ENCODE data around the gene C16orf74.

Gene C16orf74

DNA sequence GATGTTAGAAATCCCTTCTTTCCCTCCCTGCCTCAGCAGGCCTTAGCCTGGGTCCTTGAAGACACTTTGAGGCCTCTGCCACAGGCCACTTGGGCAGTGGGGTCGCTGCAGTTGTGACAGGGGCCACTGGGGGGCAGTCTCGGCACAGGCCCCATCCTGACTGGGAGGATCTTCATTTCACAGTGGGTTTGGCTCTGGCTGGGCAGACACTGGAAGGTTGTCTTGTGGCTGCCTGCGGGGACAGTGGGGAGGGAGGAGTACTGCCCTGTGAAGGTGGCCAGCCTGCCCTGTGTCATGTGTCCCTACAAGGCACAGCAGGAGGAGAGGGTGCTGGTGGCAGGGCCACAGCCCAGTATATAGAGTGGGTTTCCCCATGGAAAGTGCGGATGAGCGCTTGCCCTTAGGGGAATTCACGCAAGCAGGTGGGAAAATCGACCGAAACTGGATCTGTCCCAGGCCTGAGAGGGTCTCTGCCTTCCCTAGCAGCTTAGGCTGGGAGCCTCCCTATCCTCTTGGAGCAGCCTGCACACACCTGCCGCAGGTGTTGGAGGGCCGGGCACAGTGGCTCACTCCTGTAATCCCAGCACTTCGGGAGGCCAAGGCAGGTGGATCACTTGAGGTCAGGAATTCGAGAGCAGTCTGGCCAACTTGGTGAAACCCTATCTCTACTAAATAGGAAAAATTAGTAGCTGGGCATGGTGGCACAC, 90.9 kb downstream of the C16orf74 start:
- in situ Hi-C loops (cut with MboI; ENCODE audit: low sequenced_read_pairs) = no loop called here

DNA sequence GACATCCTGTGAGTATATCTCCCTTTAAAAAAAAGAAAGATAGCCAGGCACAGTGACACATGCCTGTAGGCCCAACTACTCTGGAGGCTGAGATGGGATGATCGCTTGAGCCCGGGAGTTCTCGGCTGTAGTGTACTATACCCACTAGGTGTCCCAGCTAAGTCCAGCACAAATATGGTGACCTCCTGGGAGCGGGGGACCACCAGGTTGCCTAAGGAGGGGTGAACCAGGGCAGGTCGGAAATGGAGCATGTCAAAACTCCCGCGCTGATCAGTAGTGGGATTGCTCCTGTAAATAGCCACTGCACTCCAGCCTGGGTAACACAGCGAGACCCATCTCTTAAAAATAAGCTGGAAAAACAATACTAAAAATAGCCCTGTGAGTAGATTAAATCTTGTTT, 91.6 kb downstream of the C16orf74 start:
- in situ Hi-C loops (cut with MboI; ENCODE audit: low sequenced_read_pairs) = no loop called here

DNA sequence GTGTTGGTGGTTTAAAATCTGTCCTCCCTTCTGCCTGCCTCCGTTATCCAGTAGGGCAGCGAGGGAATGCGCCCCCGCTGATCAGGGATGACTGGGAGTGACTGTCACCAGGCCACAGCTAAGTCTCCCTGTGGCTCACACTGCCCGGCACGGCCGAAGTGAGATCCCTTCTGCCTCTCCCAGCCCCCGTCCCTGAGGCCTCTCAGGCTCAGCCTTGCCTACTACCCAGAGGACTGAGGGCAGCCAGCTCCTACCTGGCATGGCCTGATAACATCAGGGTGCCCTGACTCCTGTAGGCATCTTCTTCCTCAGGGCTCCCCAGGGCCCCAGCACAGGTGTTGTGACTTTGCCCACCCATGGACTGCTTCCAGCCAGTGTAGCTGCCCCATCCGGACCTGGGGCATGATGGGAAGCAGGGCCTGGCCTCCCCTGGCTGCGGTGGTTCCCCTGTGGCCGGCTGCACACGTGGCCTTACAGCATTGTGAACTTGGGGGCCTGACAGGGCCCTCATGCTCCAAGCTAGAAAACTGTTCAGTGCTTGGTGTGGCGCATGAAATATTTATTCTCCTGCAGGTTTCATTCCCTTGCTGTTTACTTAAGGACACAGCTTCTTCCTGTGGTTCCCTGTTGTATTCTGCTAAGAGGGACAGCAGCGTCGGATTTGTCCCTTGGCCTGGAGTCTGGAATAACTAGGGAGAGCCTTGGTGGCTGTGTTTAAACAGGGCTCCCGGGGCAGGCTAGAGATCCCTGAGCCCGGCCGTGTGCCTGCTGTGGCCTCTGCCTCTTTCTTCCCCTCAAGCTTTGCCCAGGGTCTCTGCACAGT, 92.2 kb downstream of the C16orf74 start:
- in situ Hi-C loops (cut with MboI; ENCODE audit: low sequenced_read_pairs) = no loop called here

DNA sequence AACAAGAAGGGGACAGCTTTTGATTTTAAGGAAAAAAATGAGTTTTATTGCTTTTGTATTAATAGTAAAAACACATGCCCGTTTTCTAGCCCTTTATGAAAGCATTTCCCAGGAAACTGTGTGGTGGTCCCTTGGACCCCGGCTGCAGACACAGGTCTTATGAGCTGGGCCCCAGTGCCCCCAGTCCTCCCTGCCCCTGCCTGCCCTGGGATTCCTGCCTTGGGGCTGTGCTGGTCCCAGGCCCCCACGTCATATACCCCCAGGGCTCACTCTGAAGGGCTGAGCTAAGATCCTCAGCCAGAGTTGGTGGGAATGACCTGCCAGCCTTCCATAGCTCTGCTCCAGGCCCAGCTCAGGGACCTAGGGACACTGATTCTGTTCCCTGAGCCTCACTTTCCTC, 92.9 kb downstream of the C16orf74 start:
- in situ Hi-C loops (cut with MboI; ENCODE audit: low sequenced_read_pairs) = no loop called here
